Nephron (organoid): Measurements from ENCODE around the gene MEGF9.

Experiments used
- H3K27ac Mint-ChIP-seq, 3 experiments: 2 replicates each; pipeline ENCODE4 v1.8.0; 2020; ENCODE audit warnings: mixed read lengths in 3 of 3, mild to moderate bottlenecking in 2 of 3, moderate library complexity in 1 of 3
- H3K27me3 Mint-ChIP-seq: 2 replicates; pipeline ENCODE4 v1.8.0; 2021; ENCODE audit warnings: low read depth, mild to moderate bottlenecking, moderate library complexity, mixed read lengths
- H3K36me3 Mint-ChIP-seq: 2 replicates; pipeline ENCODE4 v1.8.0; 2020; ENCODE audit warnings: low read depth, mixed read lengths
- H3K4me1 Mint-ChIP-seq: 2 replicates; pipeline ENCODE4 v1.8.0; 2020; ENCODE audit warnings: mixed read lengths
- H3K4me3 Mint-ChIP-seq, 3 experiments: 2 replicates each; pipeline ENCODE4 v1.8.0; 2020; ENCODE audit warnings: mild to moderate bottlenecking in 3 of 3, mixed read lengths in 3 of 3, moderate library complexity in 2 of 3
- H3K9me3 Mint-ChIP-seq: 2 replicates; pipeline ENCODE4 v1.8.0; 2020; ENCODE audit warnings: mixed read lengths
- TF ChIP-seq, protein P1 (sequence below), 3 experiments: fragments of 200-600 bp; sonication (generic); IDR thresholded peaks; one replicate each; pipeline ENCODE4 v1.5.0; 2021; ENCODE audit warnings: antibody characterized with exemption in 3 of 3; ENCODE audit not compliant: unreplicated experiment in 3 of 3

The MEGF9 gene

GRCh38 chr9:120567874-120568273 is 146.4 kb downstream of the MEGF9 start:
- peaks cover 4% of the 10 kb centered on the region for H3K4me1 Mint-ChIP-seq
- H3K9me3 Mint-ChIP-seq = no peaks in the 10 kb centered on the region
- TF ChIP-seq, protein P1, sequence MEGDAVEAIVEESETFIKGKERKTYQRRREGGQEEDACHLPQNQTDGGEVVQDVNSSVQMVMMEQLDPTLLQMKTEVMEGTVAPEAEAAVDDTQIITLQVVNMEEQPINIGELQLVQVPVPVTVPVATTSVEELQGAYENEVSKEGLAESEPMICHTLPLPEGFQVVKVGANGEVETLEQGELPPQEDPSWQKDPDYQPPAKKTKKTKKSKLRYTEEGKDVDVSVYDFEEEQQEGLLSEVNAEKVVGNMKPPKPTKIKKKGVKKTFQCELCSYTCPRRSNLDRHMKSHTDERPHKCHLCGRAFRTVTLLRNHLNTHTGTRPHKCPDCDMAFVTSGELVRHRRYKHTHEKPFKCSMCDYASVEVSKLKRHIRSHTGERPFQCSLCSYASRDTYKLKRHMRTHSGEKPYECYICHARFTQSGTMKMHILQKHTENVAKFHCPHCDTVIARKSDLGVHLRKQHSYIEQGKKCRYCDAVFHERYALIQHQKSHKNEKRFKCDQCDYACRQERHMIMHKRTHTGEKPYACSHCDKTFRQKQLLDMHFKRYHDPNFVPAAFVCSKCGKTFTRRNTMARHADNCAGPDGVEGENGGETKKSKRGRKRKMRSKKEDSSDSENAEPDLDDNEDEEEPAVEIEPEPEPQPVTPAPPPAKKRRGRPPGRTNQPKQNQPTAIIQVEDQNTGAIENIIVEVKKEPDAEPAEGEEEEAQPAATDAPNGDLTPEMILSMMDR (IDR thresholded peaks at IDR 0.05; ENCODE audit: unreplicated experiment in 3 of 3) = no peak
- H3K27me3 Mint-ChIP-seq = no peaks in the 10 kb centered on the region
- H3K36me3 Mint-ChIP-seq = peaks cover 65% of the 10 kb centered on the region
- H3K27ac Mint-ChIP-seq = no peak overlapping the region
- H3K4me3 Mint-ChIP-seq = no peak overlapping the region

- H3K4me1 Mint-ChIP-seq = peaks cover 4% of the 10 kb centered on the region
- H3K27me3 Mint-ChIP-seq = no peaks in the 10 kb centered on the region
- no peak overlapping the region for H3K27ac Mint-ChIP-seq
- no peak overlapping the region for H3K4me3 Mint-ChIP-seq
- peaks cover 72% of the 10 kb centered on the region for H3K36me3 Mint-ChIP-seq
- H3K9me3 Mint-ChIP-seq = no peaks in the 10 kb centered on the region
- TF ChIP-seq, protein P1 (IDR thresholded peaks at IDR 0.05; ENCODE audit: unreplicated experiment in 3 of 3) = no peak
Observed at GRCh38 chr9:120567081-120567480, 147.2 kb downstream of the MEGF9 start.

DNA sequence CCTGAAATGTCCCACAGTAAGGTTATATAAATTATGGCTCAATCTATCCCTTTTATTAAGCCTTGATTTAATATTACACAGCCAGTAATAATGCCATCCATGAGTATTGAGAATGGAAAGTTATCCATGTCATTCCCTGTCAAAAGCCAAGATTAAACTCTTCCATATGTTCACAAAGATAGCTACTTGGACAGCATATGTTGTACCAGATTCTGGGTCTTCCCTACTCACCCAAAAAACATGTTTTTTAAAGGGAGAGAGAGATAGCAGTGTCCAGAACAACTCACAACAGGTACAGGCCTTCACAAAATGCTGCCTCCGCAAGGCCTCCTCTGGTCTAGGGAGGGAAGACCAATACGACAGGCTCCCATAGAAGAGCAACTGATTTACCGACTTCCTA is 149.7 kb downstream of the MEGF9 start:
- H3K27ac Mint-ChIP-seq = no peak overlapping the region
- TF ChIP-seq, protein P1 (IDR thresholded peaks at IDR 0.05; ENCODE audit: unreplicated experiment in 3 of 3) = no peak
- peaks cover 71% of the 10 kb centered on the region for H3K36me3 Mint-ChIP-seq
- H3K4me1 Mint-ChIP-seq = no peaks in the 10 kb centered on the region
- no peaks in the 10 kb centered on the region for H3K9me3 Mint-ChIP-seq
- H3K27me3 Mint-ChIP-seq = no peaks in the 10 kb centered on the region
- no peak overlapping the region for H3K4me3 Mint-ChIP-seq

DNA sequence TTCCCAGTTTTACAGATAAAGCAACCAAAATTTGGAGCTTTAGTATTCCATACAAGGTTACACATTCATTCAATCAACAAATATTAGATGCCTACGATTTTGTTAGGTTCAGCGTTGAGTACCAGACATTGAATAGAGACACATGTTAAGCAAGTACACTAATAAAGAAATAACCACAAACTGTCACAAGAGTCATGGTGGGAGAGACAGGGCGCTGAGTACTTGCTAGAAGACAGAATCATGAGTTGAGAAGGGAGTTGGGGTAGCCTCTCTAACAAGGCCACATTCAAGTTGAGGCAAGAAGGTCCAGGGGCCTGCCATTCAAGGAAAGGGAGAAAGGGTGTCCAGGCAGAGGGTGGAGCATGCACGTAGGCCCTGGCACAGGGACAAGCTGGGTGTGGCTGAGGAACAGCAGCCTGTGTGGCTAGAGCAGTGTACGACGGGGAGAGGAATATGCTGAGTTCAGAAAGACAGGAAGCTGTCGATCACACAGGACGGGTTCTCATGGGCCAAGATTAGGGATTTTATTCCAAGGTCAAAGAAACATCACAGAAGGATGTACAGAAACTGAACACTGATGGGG is 151.3 kb downstream of the MEGF9 start:
- TF ChIP-seq, protein P1 (IDR thresholded peaks at IDR 0.05; ENCODE audit: unreplicated experiment in 3 of 3) = no peak
- no peaks in the 10 kb centered on the region for H3K4me1 Mint-ChIP-seq
- no peak overlapping the region for H3K27ac Mint-ChIP-seq
- no peaks in the 10 kb centered on the region for H3K9me3 Mint-ChIP-seq
- H3K36me3 Mint-ChIP-seq = peaks cover 66% of the 10 kb centered on the region
- H3K27me3 Mint-ChIP-seq = no peaks in the 10 kb centered on the region
- H3K4me3 Mint-ChIP-seq = no peak overlapping the region

- TF ChIP-seq, protein P1 (IDR thresholded peaks at IDR 0.05; ENCODE audit: unreplicated experiment in 3 of 3) = no peak
- Mint-ChIP-seq H3K9me3 (no peaks in the 10 kb centered on the region), H3K27ac (no peak overlapping the region), H3K4me3 (no peak overlapping the region), H3K36me3 (peaks cover 57% of the 10 kb centered on the region), H3K27me3 (no peaks in the 10 kb centered on the region), H3K4me1 (no peaks in the 10 kb centered on the region)
Observed at GRCh38 chr9:120561709-120562108, 152.6 kb downstream of the MEGF9 start.

DNA sequence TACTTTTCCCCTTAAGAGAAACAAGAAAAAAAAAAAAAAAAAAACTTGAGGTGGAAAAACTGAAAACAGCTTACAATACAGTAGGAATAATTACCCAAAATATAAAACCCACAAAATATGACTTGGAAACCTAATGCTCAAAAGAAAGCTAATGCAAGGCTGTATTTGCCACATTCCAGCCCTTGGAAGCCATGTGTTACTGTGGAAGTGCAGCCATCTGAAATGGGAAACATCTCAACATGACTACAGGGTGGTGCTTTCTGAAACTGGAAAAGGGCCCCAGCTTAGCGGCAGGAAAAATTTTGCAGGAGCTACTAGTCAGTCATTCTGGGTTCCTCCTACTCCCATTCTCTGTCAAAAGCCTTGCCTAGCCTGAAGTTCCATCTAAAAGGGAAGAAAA is 154.7 kb downstream of the MEGF9 start:
- Mint-ChIP-seq H3K36me3 (peaks cover 46% of the 10 kb centered on the region), H3K9me3 (no peaks in the 10 kb centered on the region)
- TF ChIP-seq, protein P1 (IDR thresholded peaks at IDR 0.05; ENCODE audit: unreplicated experiment in 3 of 3) = no peak

More for the DNA sequence above, 154.7 kb downstream of the MEGF9 start:
- Mint-ChIP-seq H3K4me3 (no peak overlapping the region), H3K27ac (no peak overlapping the region), H3K27me3 (no peaks in the 10 kb centered on the region), H3K4me1 (no peaks in the 10 kb centered on the region)
